ENCODE measurements around the gene RECQL.

DNA sequence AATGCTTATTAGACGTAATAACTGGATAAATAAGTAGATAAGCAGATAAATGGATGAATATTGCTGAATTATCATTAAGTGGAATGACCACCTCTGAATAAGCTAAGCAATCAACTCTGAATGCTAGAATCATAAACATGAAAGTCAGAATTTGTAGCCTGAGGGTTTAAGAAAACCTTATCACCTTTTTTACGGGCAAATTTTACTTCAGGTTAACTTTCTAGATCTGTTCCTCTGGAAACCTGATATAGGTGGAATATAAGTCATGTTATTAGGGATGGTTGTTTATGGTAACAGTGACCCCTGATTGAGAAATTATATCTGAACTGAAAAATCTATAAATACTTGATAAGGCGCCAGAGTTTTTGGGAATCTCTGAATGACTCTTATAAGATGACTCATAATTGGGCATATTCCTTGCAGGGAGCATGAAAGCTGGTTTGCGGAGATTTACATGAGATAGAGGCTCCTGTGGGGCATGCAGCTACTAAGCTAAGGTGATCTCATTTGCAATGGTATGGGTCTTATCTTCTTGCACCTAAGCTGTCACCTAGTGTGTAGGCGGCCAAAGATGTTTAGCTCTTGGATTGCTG, 36.7 kb upstream of the RECQL start:
- TF ChIP-seq ZFP30 (CRISPR knock-in tag; IDR thresholded peaks at IDR 0.05), result no peak
- no peak for TF ChIP-seq PPARA (CRISPR knock-in tag; IDR thresholded peaks at IDR 0.05; ENCODE audit: borderline replicate concordance)
- TF ChIP-seq, protein P1, sequence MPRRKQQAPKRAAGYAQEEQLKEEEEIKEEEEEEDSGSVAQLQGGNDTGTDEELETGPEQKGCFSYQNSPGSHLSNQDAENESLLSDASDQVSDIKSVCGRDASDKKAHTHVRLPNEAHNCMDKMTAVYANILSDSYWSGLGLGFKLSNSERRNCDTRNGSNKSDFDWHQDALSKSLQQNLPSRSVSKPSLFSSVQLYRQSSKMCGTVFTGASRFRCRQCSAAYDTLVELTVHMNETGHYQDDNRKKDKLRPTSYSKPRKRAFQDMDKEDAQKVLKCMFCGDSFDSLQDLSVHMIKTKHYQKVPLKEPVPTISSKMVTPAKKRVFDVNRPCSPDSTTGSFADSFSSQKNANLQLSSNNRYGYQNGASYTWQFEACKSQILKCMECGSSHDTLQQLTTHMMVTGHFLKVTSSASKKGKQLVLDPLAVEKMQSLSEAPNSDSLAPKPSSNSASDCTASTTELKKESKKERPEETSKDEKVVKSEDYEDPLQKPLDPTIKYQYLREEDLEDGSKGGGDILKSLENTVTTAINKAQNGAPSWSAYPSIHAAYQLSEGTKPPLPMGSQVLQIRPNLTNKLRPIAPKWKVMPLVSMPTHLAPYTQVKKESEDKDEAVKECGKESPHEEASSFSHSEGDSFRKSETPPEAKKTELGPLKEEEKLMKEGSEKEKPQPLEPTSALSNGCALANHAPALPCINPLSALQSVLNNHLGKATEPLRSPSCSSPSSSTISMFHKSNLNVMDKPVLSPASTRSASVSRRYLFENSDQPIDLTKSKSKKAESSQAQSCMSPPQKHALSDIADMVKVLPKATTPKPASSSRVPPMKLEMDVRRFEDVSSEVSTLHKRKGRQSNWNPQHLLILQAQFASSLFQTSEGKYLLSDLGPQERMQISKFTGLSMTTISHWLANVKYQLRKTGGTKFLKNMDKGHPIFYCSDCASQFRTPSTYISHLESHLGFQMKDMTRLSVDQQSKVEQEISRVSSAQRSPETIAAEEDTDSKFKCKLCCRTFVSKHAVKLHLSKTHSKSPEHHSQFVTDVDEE (CRISPR knock-in tag; IDR thresholded peaks at IDR 0.05), result no peak
- TF ChIP-seq, protein P2, sequence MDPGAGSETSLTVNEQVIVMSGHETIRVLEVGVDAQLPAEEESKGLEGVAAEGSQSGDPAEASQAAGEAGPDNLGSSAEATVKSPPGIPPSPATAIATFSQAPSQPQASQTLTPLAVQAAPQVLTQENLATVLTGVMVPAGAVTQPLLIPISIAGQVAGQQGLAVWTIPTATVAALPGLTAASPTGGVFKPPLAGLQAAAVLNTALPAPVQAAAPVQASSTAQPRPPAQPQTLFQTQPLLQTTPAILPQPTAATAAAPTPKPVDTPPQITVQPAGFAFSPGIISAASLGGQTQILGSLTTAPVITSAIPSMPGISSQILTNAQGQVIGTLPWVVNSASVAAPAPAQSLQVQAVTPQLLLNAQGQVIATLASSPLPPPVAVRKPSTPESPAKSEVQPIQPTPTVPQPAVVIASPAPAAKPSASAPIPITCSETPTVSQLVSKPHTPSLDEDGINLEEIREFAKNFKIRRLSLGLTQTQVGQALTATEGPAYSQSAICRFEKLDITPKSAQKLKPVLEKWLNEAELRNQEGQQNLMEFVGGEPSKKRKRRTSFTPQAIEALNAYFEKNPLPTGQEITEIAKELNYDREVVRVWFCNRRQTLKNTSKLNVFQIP (CRISPR knock-in tag; IDR thresholded peaks at IDR 0.05; ENCODE audit: borderline replicate concordance, low read depth), result no peak
- TF ChIP-seq RARB (CRISPR knock-in tag; IDR thresholded peaks at IDR 0.05), result no peak
- TF ChIP-seq ESRRG (CRISPR knock-in tag; IDR thresholded peaks at IDR 0.05), result no peak
- TF ChIP-seq BACH2 (CRISPR knock-in tag; IDR thresholded peaks at IDR 0.05; ENCODE audit: borderline replicate concordance), result no peak
- no peak for TF ChIP-seq ARNTL (CRISPR knock-in tag; IDR thresholded peaks at IDR 0.05; ENCODE audit: borderline replicate concordance, low read depth)
